GM21367 (cell line): ENCODE data around the gene RPS10.

Experiments used
- ATAC-seq: cut with Tn5 transposase; IDR thresholded peaks from one replicate; pipeline ENCODE4 v1.9.1; 2021; ENCODE audit not compliant: unreplicated experiment

The RPS10 gene

GRCh38 chr6:34425498-34426410 is at the start of gene RPS10:
Gene RPS10 (minus strand): TSS chr6:34426069. CDS start chr6:34425221, 848 bp downstream.
- ATAC-seq, result peak; percentile 69

GRCh38 chr6:34475238-34475682 is 49.4 kb upstream of the RPS10 start:
- no peak for ATAC-seq

GRCh38 chr6:34474754-34475153 is 48.9 kb upstream of the RPS10 start:
- ATAC-seq, result no peak

GRCh38 chr6:34473967-34474366 is 48.1 kb upstream of the RPS10 start:
- no peak for ATAC-seq

- no peak for ATAC-seq
Measured at GRCh38 chr6:34472425-34472824, 46.6 kb upstream of the RPS10 start.

- no peak for ATAC-seq
Measured at GRCh38 chr6:34469499-34469898, 43.6 kb upstream of the RPS10 start.

GRCh38 chr6:34468378-34468892 is 42.6 kb upstream of the RPS10 start:
- ATAC-seq, result no peak

- ATAC-seq, result no peak
Measured at GRCh38 chr6:34466242-34467185, 40.6 kb upstream of the RPS10 start.

GRCh38 chr6:34465531-34466241 is 39.8 kb upstream of the RPS10 start, which contains the start of gene PACSIN1:
Gene PACSIN1 (plus strand): TSS chr6:34466076. CDS start chr6:34526306, 60,230 bp downstream.
- ATAC-seq, result no peak

GRCh38 chr6:34463849-34464248 is 38.0 kb upstream of the RPS10 start:
- ATAC-seq, result no peak

- ATAC-seq, result no peak
Measured at GRCh38 chr6:34463299-34463698, 37.4 kb upstream of the RPS10 start.

- no peak for ATAC-seq
Measured at GRCh38 chr6:34462551-34462971, 36.7 kb upstream of the RPS10 start.

GRCh38 chr6:34462010-34462409 is 36.1 kb upstream of the RPS10 start:
- no peak for ATAC-seq

GRCh38 chr6:34460796-34461507 is 35.1 kb upstream of the RPS10 start:
- ATAC-seq, result no peak

GRCh38 chr6:34459899-34460593 is 34.2 kb upstream of the RPS10 start:
- ATAC-seq, result no peak

GRCh38 chr6:34457742-34458735 is 32.2 kb upstream of the RPS10 start:
- ATAC-seq, result no peak

- ATAC-seq, result no peak
Measured at GRCh38 chr6:34457382-34457741, 31.5 kb upstream of the RPS10 start.

- ATAC-seq, result no peak
Measured at GRCh38 chr6:34455831-34456230, 30.0 kb upstream of the RPS10 start.
